ENCODE measurements around the gene SNRK.

Gene SNRK

GRCh38 chr3:43270078-43270477 is 16.3 kb upstream of the SNRK start:
- no peak for DNase-seq

DNA sequence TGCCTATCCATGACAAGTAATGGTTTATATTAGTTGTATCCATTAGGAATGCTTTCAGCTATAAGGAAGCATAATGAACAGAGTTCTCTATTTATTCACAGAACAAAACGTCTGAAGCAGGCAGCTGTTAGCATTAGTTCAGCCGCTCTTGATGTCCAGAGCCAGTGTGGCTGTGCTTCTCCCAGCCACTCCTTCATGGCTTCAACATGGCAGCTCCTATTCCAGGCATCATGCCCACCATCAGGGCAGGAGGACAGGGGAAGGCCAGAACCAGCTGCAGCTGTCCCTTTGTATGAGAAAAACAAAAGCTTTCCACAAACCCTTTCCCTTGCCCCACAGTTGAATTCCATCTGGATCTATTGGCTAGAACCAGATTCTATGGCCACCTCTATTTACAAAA is 12.9 kb upstream of the SNRK start:
- DNase-seq: no peak

DNA sequence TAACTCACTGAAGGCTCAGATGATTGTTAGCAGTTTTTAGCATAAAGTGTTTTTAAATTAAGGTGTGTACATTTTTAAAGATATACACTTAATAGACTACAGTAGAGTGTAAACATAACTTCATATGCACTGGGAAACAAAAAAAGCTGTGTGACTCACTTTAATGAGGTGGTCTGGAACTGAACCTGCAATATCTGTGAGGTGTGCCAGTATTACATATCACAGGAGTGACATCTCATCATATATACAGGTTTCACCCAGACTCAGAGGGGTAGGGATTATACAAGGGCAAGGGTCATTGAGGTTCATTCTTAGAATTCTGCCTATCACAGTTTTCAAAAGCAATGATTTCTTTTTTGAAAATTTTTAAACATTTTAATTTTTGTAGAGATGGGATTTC is 7.3 kb upstream of the SNRK start:
- DNase-seq: no peak

DNA sequence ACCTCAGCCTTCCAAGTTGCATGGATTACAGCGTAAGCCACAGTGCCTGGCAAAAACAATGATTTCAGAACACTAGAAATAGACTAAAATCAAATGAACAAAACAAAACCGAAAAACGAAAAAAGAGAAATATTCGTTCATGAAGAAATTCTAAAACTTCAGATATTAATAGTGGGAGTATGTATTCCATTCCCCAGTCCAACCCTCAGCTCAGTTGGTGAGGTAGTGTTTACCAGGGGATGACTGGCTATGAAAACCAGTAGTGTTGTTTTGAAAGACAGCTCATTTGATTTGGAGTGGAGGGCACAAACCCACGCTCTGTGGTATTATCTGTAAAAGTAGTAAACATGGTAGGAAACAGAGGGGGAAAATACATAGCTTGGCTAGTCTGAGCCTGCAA is 6.8 kb upstream of the SNRK start:
- no peak for DNase-seq

DNA sequence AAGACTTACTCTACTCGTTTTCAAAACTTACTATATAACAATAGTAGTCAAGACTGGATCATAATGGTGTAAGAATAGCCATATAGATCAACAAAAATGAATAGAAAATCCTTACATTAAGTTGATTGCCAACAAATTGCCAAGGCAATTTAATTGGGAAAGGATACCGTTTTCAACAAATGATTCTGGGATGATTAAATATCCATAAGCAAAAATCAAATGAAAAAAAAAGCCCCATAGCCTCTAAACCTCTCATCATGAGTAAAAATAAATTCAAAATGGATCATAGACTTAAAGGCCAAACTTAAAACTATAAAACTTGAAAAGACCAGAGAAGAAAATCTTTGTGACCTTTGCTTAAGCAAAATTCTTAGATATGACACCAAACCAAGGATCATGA is 5.3 kb upstream of the SNRK start:
- DNase-seq: no peak

- no peak for DNase-seq
Measured at GRCh38 chr3:43284171-43284570, 2.2 kb upstream of the SNRK start.

GRCh38 chr3:43285644-43286043 is 696 bp upstream of the SNRK start:
- DNase-seq: no peak

DNA sequence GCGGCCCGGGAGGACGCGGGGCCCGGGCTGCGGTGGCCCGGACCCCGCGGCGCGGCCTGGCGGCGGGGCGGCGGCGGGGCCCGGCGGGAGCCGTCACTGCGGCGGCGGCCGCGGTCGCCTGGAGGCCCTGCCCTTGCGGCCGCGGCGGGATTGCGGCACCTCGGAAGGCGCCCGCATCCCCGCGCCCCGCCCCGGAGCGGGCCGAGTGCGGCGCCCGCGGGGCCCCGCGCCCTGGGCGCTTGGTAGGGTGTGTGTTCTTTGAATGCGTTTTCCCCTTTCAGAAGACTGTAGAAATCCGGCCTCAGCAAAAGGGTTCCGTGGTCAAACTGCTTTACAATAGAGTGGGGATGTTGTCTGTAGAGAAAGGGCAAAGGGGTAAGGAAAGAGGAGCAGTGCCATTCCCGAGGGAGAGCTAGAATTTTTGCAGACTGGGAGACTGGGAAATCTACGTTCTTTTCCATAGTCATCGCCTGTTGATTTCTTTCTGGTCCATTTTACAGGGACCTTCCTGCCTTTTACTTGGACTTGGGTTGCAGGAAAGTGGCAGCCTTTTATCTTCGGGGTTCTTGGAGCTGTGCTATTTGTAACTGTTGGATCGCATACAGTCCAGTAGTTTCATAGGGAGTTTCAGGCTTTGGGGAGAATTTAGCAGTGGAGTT is 630 bp downstream of the SNRK start:
- DNase-seq: no peak

GRCh38 chr3:43287500-43287873 is 1.1 kb downstream of the SNRK start:
- DNase-seq: no peak

GRCh38 chr3:43288366-43288765 is 2.0 kb downstream of the SNRK start:
- DNase-seq: no peak

GRCh38 chr3:43288850-43289249 is 2.5 kb downstream of the SNRK start:
- DNase-seq: no peak

- no peak for DNase-seq
Measured at GRCh38 chr3:43289401-43289800, 3.1 kb downstream of the SNRK start.

GRCh38 chr3:43289841-43290470 is 3.6 kb downstream of the SNRK start:
- no peak for DNase-seq

DNA sequence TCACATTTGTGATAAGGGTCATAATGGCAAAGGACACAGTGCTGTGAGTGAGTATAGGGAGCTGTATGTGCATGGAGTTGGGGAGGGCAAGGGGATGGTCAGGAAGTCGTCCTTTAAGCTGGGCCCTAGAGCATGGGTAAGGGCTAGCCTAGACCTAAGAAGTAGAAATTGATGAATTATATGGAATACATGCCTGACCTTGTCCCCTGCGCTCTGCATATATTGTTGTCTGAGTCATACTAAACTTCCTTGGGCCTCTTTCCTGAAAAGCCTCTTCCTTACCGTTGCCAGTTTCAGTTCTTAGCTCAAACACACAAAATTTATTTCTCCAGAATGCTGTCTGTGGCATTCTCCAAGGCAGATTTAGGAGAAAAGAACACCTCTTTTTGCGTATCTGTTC is 4.6 kb downstream of the SNRK start:
- DNase-seq: no peak

DNA sequence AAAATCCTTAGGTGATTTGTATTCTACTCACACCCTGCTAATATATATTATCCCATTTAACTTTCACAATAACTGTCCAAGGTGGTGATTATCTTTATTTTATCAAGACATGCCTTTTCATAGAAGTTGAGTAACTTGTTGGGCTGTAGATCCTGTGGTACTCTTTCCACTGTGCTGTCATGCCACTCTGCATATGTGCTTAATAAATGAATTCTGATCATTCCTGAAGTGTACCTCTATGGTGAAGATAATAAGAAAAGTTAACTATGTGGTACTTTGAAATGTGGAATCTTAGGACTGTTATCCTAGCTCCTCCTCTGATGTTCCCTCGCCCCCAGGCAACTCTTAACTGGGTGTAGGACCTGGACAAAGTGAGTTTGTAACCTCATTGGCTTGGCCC is 5.2 kb downstream of the SNRK start:
- no peak for DNase-seq

DNA sequence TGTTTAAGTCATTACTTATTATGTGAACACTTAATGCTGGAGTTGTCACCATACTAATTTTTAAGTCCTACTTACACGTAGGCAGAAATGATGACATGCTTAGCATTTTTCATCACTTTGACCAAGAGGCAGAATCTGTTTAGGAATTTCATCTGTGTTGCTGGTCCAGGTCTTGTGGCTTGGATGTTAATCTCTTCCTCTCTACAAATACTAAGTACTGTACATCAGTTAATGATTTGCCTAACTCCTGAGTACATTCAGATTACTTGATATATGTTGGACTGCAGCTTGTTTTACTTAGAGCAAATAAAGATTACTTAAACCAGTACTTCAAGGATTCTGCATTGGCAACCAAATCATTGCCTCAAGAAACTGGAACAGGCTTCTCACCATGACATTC is 8.6 kb downstream of the SNRK start:
- no peak for DNase-seq

GRCh38 chr3:43296565-43296964 is 10.2 kb downstream of the SNRK start:
- DNase-seq: no peak

DNA sequence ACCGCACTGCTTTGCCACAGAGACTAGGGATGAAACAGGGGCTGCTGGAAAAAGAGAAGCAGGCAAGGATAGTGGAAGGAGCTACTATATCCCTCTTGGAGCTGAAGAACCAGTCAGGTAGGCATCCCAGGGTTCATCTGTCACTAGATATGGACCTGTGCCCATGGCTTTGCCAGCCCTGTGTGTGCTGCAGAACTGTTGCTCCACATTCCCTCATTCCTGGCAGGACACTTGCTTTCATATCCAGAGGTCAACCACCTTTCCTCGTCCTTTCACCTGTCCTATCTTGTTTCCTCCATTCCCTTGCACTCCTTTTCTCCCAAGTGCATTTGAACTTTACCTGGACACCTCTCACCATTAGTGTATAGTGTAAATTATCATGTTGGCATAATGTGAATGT is 12.0 kb downstream of the SNRK start:
- no peak for DNase-seq

DNA sequence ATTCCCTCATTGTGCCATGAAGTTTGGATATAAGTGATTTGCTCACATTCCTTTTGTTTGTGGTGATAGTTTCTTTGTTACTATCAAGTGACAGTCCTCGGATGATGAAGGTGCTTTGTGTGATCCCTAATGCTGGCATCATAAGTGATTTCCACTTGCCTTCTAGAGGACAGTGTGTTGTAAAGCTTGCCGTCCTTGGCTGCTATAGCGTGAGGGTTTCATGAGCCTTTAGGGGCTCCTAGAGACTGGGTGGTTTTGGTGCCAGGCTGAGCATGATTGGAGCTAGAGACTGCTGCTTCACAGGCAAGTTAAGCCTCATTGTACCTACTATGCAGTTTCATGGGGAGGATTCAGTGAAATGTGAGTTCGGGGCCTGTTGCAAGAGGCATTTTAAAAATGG is 12.4 kb downstream of the SNRK start:
- no peak for DNase-seq

DNA sequence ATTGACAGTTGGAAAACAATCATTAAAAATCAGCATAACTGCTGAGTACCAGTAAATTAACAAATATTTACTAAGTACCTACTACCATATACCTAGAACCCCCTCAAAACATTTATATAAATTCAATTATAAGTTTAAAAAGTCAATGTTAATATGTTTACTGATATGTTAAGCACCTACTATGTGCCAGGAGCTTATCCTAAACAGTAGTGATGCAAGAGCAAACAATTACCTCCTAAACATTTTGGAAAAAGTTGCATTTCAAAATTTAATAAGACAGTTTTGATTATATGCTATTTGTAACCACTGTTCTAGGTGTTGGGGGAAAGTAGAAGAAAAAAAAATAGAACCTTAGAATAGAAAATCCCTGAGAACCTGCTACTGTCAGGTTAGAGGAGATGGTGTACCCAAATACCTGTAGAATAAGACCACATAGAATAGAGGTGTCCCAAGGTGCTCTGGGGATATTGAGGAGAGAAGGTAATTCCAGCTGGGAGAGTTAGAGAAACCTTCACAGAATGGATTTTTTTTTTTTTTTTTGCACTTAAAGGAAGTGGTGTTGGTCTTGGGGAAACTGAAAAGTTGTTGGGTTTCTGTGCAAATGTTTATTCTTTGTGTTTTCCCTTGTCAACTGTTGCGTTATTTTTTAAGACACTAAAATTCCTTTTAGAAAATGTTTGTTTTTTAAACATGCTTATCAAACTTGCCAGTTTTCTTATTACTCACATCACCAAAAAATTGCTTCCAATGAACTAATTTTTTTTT is 16.0 kb downstream of the SNRK start:
- no peak for DNase-seq

- DNase-seq: no peak
Measured at GRCh38 chr3:43304126-43304525, 17.8 kb downstream of the SNRK start.

DNA sequence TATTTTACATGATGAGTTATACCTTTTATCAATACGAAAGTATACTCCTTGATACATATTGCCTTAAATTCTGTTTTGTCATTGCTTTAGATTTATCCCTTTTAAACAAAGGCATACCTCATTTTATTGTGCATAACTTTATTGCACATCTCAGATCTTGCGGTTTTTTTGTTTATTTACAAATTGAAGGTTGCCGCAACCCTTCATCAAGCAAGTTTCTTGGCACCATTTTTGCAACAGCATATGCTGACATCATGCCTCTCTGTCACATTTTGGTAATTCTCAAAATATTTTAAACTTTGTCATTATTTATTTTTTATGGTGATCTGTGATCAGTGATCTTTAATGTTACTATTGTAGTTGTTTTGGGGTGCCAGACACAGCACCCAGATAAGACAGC is 20.9 kb downstream of the SNRK start:
- no peak for DNase-seq

GRCh38 chr3:43307649-43308048 is 21.3 kb downstream of the SNRK start:
- no peak for DNase-seq

All from NCI-H1092 (cell line).